Measurements from ENCODE around the gene PROSER2.

DNA sequence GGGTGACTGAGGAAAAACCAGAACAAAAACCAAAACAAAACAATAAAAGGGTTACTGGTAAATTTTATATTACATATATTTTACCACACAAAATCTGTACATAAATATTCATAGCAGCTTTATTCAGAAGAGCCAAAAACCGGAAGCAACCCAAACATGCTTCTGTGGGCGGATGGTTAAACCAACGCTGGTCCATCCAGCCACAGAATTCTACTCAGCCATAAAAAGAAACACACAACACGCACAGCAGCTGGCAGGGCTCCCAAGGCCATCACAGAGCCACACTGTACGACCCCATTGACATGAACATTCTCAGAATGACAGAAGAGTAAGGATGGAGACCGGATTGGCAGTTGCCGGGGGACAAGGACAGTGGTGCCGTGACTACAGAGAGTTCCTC is 83.6 kb downstream of the PROSER2 start:
- TF ChIP-seq POLR2AphosphoS5 (IDR thresholded peaks at IDR 0.05) = no peak
- TF ChIP-seq, protein P1, sequence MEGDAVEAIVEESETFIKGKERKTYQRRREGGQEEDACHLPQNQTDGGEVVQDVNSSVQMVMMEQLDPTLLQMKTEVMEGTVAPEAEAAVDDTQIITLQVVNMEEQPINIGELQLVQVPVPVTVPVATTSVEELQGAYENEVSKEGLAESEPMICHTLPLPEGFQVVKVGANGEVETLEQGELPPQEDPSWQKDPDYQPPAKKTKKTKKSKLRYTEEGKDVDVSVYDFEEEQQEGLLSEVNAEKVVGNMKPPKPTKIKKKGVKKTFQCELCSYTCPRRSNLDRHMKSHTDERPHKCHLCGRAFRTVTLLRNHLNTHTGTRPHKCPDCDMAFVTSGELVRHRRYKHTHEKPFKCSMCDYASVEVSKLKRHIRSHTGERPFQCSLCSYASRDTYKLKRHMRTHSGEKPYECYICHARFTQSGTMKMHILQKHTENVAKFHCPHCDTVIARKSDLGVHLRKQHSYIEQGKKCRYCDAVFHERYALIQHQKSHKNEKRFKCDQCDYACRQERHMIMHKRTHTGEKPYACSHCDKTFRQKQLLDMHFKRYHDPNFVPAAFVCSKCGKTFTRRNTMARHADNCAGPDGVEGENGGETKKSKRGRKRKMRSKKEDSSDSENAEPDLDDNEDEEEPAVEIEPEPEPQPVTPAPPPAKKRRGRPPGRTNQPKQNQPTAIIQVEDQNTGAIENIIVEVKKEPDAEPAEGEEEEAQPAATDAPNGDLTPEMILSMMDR (IDR thresholded peaks at IDR 0.05) = no peak
